CD4-positive, alpha-beta T cell (primary cell): ENCODE results near the gene PLD4. TPM values are rescaled to one million over a fixed set of nuclear protein-coding genes. Genes with fewer than 3 reads are reported as not detected.

Source experiments
- ATAC-seq: fragments of 200-7000 bp; cut with Tn5 transposase; one replicate; pipeline ENCODE4 v1.10.0; 2022; ENCODE audit warnings: mild to moderate bottlenecking; ENCODE audit not compliant: poor library complexity
- CTCF ChIA-PET: fragments of 350-600 bp; sonication (Branson Sonifier 250); formaldehyde crosslinking; loops from one replicate; lab custom pipeline; 2021; ENCODE audit warnings: antibody characterized with exemption, inconsistent platforms; lab: Charles Lee
- POLR2A ChIA-PET: fragments of 350-600 bp; sonication (Branson Sonifier 250); formaldehyde crosslinking; loops from one replicate; lab custom pipeline; 2021; ENCODE audit warnings: antibody characterized with exemption, inconsistent platforms; lab: Charles Lee
- DNase-seq, 14 experiments: peaks; one replicate each; pipeline ENCODE4 v3.0.0-alpha.2; 2013 to 2020; ENCODE audit warnings: mixed read lengths in 2 of 14
- H3K27ac ChIP-seq, 2 donors: one replicate each; pipeline versions ENCODE4 v1.5.1 to v1.7.0; 2013; ENCODE audit warnings: low read length in 2 of 2, low read depth in 1 of 2, mild to moderate bottlenecking in 1 of 2
- H3K27me3 ChIP-seq, 2 experiments: 1 replicate in 1 of 2; 2 replicates in 1 of 2; pipeline versions ENCODE4 v1.6.1 to v1.7.0; 2013; ENCODE audit warnings: low read length in 2 of 2, control low read depth in 1 of 2, mild to moderate bottlenecking in 1 of 2, moderate library complexity in 1 of 2; ENCODE audit not compliant: insufficient read depth in 2 of 2, control insufficient read depth in 1 of 2
- H3K36me3 ChIP-seq: one replicate; pipeline ENCODE4 v1.6.1; 2013; ENCODE audit warnings: low read length, control low read depth; ENCODE audit not compliant: insufficient read depth
- H3K4me1 ChIP-seq: one replicate; pipeline ENCODE4 v1.6.1; 2013; ENCODE audit warnings: low read length, control low read depth; ENCODE audit not compliant: insufficient read depth
- H3K4me3 ChIP-seq: one replicate; pipeline ENCODE4 v1.5.1; 2013; ENCODE audit warnings: mild to moderate bottlenecking, low read length, moderate library complexity
- H3K9me3 ChIP-seq, 2 experiments: 1 replicate in 1 of 2; 2 replicates in 1 of 2; pipeline versions ENCODE4 v1.6.1 to v1.7.0; 2013; ENCODE audit warnings: low read length in 2 of 2, mild to moderate bottlenecking in 2 of 2, control low read depth in 1 of 2, moderate library complexity in 1 of 2; ENCODE audit not compliant: control insufficient read depth in 1 of 2, insufficient read depth in 1 of 2
- H3K27ac Mint-ChIP-seq: one replicate; pipeline ENCODE4 v1.8.0; 2020; ENCODE audit warnings: mixed read lengths
- H3K27me3 Mint-ChIP-seq: one replicate; pipeline ENCODE4 v1.8.0; 2021; ENCODE audit warnings: mixed read lengths
- H3K36me3 Mint-ChIP-seq: one replicate; pipeline ENCODE4 v1.8.0; 2021; ENCODE audit warnings: low read depth, mixed read lengths
- H3K4me1 Mint-ChIP-seq: one replicate; pipeline ENCODE4 v1.8.0; 2021; ENCODE audit warnings: low read depth, mixed read lengths
- H3K4me3 Mint-ChIP-seq: one replicate; pipeline ENCODE4 v1.8.0; 2020; ENCODE audit warnings: mild to moderate bottlenecking, mixed read lengths
- H3K9me3 Mint-ChIP-seq: one replicate; pipeline ENCODE4 v1.8.0; 2020; ENCODE audit warnings: mixed read lengths
- intact Hi-C, 2 experiments: fragments of 100-400 bp; cut with DNase I in 1 of 2; cut with micrococcal nuclease in 1 of 2; formaldehyde crosslinking; loops; one replicate each; pipeline versions ENCODE4 v1.15.1 to v1.9.0; 2023 to 2025; cut with DNase I, micrococcal nuclease
- total RNA-seq, 174 experiments: library from RNA in 2 of 174; stranded (reverse) in 2 of 174; gene quantifications; one replicate each; pipeline ENCODE4 v1.2.3 and lab custom pipeline; 2021 to 2026
- TF ChIP-seq, protein P1 (sequence below): fragments of 200-600 bp; IDR thresholded peaks from one replicate; pipeline ENCODE4 v1.8.0; 2022; ENCODE audit warnings: antibody characterized with exemption, mild to moderate bottlenecking

Gene PLD4
- total RNA-seq, 2 experiments from 2014 or later = 1.6 to 2.1 TPM

DNA sequence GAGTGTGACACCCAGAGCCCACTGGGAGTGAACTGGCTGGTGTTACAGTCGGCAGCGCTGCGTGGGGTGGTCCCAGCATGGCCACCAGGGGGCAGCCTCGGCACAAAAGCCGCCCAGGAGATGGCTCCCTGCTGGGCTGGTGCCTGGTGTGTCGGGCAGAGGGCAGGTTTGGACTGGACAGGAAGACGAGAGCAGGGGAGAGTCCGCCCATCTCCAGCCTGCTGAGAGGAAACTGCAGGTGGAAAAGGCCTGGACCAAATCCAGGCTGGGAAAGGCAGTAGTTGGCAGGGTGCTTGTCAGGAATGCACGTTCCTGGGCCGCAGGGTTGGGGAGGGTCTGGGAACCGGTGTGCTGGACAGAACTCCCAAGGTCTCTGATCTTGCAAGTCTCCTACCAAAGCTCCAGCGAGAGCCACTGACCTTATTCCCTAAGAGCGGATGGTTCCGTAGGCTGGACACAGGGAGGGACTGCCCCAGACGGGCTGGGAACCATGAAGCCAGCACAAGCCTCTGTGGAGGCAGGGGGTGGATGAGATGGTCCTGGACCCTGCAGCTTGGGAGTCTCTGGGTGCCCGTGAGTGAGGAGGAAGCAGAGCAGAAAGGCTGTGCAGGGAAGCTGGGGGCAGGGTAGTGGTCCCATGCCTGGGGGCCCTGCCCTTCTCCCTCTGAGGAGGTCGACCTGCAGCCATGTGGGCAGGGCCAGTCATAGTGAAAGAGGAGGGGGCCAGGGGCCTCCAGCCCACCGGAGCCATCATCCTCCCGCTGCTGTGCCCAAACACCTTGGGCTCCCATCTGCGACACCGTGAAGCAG, 51.7 kb downstream of the PLD4 start:
- intact Hi-C loops = loop anchor here (1.0 to 2.0 kb wide), 4 partner anchors 69 to 376 kb away; no protein-coding TSS in a partner anchor

DNA sequence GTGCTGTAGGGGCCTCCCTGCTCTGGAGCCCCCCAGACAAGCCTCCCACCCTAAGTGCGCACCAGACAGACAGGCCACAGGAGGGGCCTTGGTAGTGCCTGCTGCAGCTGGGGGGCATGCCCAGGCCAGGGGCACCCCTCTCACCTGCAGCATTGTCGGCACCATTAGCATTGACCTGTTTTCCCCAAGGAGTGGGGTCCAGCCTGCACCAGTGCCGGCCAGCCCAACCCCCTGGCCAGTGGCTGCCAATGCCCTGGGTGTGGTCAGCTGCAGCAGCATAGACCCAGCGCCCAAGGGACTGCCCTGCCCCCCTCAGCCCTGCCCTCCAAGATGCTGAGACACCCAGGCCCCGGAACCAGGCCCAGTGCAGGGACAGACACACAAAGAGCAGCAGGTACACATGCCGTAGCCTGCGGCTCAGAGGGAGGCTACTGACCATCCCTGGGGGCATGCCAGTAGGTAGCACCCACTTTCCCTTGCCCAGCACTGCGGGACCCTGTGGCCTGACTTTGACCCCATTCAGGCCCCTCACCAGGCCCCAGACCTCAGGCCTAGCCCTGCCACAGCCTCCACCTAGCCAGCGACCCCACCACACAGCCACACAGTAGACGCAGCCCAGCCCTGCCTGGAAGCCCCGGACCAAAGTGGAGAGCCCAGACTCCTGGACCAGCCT, 52.5 kb downstream of the PLD4 start:
- H3K4me3 ChIP-seq = no peak overlapping the region
- H3K36me3 Mint-ChIP-seq = no peaks in the 10 kb centered on the region
- ChIA-PET CTCF (interaction anchor here (2.0 to 3.5 kb wide), 2 partner anchors 68 to 110 kb away, joined by 7 to 33 read pairs; no protein-coding TSS in a partner anchor), POLR2A (no interaction called here)
- TF ChIP-seq, protein P1, sequence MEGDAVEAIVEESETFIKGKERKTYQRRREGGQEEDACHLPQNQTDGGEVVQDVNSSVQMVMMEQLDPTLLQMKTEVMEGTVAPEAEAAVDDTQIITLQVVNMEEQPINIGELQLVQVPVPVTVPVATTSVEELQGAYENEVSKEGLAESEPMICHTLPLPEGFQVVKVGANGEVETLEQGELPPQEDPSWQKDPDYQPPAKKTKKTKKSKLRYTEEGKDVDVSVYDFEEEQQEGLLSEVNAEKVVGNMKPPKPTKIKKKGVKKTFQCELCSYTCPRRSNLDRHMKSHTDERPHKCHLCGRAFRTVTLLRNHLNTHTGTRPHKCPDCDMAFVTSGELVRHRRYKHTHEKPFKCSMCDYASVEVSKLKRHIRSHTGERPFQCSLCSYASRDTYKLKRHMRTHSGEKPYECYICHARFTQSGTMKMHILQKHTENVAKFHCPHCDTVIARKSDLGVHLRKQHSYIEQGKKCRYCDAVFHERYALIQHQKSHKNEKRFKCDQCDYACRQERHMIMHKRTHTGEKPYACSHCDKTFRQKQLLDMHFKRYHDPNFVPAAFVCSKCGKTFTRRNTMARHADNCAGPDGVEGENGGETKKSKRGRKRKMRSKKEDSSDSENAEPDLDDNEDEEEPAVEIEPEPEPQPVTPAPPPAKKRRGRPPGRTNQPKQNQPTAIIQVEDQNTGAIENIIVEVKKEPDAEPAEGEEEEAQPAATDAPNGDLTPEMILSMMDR = no peak
- DNase-seq = no peak
- peaks cover 25 to 29% of the 10 kb centered on the region in 2 experiments for H3K27me3 ChIP-seq
- peaks cover 0 to 11% of the 10 kb centered on the region in 2 experiments for H3K9me3 ChIP-seq
- intact Hi-C loops = loop anchor here in 1 of 2 experiments (2.0 kb wide), 2 partner anchors 110 to 376 kb away; no protein-coding TSS in a partner anchor
- H3K36me3 ChIP-seq = no peaks in the 10 kb centered on the region
- no peak overlapping the region for H3K27ac Mint-ChIP-seq
- peaks cover 23% of the 10 kb centered on the region for H3K4me1 ChIP-seq
- H3K4me1 Mint-ChIP-seq = peaks cover 5% of the 10 kb centered on the region
- no peaks in the 10 kb centered on the region for H3K9me3 Mint-ChIP-seq
- no peak for ATAC-seq
- no peak overlapping the region for H3K27ac ChIP-seq
- peaks cover 36% of the 10 kb centered on the region for H3K27me3 Mint-ChIP-seq
- peak overlapping the region; percentile 79 for H3K4me3 Mint-ChIP-seq

More for the DNA sequence above, 51.7 kb downstream of the PLD4 start:
- Mint-ChIP-seq H3K27me3 (peaks cover 36% of the 10 kb centered on the region), H3K9me3 (no peaks in the 10 kb centered on the region), H3K27ac (no peak overlapping the region), H3K36me3 (no peaks in the 10 kb centered on the region), H3K4me3 (peak overlapping the region; percentile 90), H3K4me1 (peaks cover 5% of the 10 kb centered on the region)
- CTCF ChIA-PET = interaction anchor here (0.9 to 3.5 kb wide), 5 partner anchors 58 to 111 kb away, joined by 3 to 33 read pairs (median 3); no protein-coding TSS in a partner anchor
- TF ChIP-seq, protein P1 = peak; percentile 89
- DNase-seq (peak; percentile 76 to 92 (median 85)), ATAC-seq (peak; percentile 79)
- H3K27ac ChIP-seq = no peak overlapping the region
- H3K36me3 ChIP-seq = no peaks in the 10 kb centered on the region
- no peak overlapping the region for H3K4me3 ChIP-seq
- peaks cover 25 to 29% of the 10 kb centered on the region in 2 experiments for H3K27me3 ChIP-seq
- POLR2A ChIA-PET = interaction anchor here (1.4 kb wide), 1 partner anchor 71 kb away, joined by 4 read pairs; no protein-coding TSS in a partner anchor
- peaks cover 23% of the 10 kb centered on the region for H3K4me1 ChIP-seq
- H3K9me3 ChIP-seq = peaks cover 0 to 11% of the 10 kb centered on the region in 2 experiments
